Embryonic facial prominence (tissue), 1 donor: ENCODE data around the gene RGS16.
"Not testable (repeated sequence)": the region's sequence is repeated elsewhere in the genome, so short reads cannot be mapped to it uniquely, and the experiment has no call there.

Experiments
- DNase-seq: peaks from one replicate; pipeline ENCODE4 v3.0.0-alpha.2; 2016; ENCODE audit errors: extremely low spot score

RGS16 gene

DNA sequence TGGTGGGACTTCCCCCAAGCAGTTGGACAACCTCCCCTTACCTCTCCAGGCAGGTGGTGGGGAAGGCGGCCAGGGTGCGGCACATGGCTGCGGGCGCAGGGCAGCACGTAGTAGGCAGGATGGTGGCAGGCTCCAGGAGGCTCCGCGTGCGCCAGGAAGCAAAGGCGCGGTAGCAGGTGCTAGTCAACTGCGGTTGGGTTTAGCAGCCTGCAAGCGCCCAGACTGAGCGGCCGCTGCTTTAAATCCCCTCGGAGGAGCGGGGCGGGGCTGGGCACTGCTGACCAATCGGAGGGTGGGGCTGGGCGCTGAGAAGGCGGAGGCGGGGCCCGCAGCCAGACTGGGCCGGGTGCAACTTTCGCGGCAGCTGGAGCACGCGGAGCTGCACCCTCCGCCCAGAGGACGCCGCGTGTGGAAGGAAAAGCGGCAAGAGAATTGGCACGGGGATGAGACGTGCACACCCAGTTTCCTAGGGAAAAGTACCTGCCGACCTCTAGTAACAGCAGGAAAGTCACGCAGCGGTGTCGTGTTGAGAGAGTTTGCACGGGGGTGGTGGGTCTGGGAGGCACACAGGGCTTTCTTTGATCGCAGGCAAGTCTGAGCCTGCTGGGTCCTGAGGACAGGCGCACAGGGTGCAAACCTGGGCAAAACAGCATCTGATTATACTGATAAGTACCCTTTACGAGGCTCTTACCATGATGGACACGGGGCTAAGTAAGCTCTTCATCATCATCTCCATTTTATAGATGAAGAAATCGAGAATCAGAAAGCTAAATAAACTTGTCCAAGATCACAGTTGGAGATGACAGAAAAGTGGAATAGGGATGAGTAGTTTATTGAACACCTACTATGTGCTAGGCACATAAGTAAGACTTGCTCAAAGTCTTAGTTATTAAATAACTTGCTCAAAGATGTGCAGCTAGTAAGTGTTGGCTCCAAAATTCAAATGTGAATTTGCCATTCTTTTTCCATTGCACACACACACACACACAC lies at the start of gene RGS16:
TSS of gene RGS16 (minus strand) at position 215 of the 990 bp plus-strand sequence. CDS start at position 85, 130 bp downstream.
- peak; percentile 50 for DNase-seq

DNA sequence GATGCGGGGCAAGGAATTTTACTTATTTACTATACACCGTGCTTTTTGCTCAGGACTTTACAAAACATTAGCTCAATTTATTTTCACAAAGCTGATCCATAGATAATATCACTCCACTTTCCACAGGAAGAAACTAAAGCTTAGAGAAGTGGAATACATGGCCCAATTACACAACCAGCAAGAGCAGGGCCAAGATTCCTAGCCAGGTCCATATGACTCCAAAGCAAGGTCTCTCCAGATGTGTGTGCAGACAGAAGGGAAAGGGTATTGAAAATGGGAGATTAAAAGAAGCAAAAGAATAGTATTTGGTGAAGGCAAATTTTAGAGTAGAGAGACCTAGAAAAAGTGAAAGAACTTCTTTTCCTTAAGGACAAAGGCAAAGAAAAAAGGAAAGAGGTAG lies 49.8 kb upstream of the RGS16 start:
- DNase-seq: no peak

DNA sequence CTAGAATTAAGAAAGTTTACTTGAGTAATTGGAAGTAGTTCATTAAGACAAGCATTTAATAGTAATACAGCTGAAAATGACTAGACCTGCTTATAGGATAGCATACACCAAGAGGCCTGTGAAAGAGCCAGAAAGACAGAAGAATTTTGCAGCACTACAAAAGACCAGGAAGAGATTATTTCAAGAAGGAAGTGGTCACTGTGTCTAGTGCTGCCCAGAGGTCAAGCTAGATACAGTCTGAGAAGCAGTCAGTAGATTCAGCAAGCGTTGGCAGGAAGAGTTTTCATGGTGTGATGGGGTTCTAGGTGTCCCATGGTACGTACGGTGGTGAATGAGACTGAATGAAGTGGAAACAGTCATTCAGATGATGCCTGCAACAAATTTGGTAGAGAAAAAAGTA lies 48.7 kb upstream of the RGS16 start:
- DNase-seq: no peak

- no peak for DNase-seq
Measured at GRCh38 chr1:182651339-182651724, 47.1 kb upstream of the RGS16 start.

GRCh38 chr1:182650678-182651338 lies 46.6 kb upstream of the RGS16 start:
- no peak for DNase-seq

GRCh38 chr1:182649041-182649440 lies 44.9 kb upstream of the RGS16 start:
- DNase-seq: no peak

DNA sequence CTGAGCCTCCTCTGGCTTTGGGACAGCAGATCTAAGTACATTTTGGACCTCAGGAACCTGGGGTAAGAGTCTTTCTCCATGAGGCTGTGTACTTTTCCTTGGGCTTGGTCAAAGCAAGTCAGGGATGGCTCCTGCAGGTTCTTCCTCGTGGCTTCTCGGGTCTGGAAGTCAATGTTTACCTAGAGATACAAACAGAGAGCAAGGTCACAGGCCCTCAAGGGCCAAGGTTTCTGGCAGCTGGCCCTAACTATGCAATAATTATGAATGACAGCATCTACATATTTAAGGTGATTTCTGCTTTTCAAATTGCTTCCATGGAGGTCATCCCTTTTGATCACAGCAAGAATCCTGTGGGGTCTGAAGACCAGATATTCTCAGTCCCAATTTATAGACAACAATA lies 42.5 kb upstream of the RGS16 start:
- DNase-seq: no peak

DNA sequence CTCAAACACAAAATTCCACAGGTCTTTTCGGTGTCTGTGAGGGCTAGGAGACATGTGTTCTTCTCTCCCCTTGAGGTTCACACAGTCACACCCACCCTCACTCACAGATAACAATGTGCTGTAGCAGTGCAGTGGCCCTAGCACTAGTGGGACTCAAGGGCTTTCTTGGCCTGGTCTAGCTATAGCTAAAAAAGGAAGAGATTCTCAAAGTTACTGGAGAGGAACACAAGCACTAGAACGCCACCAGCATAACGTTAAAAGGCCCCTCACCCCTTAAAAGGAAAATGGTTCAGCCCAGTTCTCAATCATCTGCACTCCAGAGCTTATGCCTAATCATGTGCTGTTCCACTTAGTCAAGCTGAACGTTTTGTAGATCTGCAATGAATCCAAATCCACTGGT lies 40.7 kb upstream of the RGS16 start:
- no peak for DNase-seq

DNA sequence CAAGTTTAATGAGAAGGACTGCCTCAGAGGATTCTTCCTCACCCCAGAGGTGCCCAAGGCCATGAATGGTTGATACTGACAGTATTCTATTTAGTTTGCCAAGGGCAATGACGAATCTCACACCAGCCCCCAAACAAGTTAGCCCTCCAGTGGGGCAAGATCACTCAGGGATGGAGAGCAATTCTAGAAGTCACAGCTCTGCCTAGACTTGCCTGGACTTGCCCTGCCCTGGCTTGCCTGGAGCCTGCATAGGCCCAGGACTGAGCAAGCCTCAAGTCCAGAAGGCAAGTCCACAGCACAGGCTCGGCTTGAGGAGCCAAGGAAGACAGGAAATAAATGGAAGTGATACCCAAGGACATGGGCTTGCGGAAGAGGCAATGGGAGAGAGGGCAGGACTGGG lies 39.5 kb upstream of the RGS16 start:
- DNase-seq: no peak

- DNase-seq: no peak
Measured at GRCh38 chr1:182642461-182642860, 38.3 kb upstream of the RGS16 start.

DNA sequence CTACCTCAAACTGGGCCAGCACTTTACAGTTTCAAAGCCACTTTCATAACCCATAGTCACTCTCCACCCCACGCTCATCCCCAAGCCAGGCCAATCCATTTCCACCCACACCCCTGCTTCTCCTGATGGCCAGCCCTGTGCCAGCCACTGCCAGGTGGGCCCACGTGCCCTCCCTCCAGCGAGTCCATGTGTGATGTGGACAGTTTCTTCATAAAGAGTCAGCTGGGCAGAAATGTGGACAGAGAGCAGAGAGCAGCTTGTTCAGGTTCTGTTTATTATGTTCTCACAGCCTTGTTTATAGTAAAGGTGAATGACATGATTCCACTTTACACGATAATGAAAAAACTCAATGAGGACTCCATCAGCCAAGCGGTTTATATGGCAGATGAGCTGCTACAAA lies 37.4 kb upstream of the RGS16 start:
- no peak for DNase-seq

GRCh38 chr1:182639330-182639729 lies 35.1 kb upstream of the RGS16 start:
- DNase-seq: no peak

DNA sequence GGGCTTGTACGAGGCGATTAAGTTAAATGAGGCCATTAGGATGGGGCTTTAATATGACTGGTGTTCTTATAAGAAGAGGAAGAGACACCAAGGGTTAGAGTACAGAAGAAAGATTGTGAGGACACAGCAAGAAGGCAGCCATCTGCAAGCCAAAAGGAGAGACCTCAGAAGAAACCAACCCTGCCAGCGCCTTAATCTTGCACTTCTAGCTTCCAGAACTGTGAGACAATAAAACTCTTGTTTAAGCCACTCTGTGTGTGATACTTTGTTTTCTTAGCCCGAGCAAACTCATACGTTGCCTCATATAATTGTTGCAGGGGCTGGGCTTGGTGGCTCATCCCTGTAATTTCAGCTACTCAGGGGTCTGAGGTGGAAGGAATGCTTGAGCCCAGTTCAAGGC lies 33.6 kb upstream of the RGS16 start:
- no peak for DNase-seq

GRCh38 chr1:182635871-182636270 lies 31.7 kb upstream of the RGS16 start:
- DNase-seq: no peak

DNA sequence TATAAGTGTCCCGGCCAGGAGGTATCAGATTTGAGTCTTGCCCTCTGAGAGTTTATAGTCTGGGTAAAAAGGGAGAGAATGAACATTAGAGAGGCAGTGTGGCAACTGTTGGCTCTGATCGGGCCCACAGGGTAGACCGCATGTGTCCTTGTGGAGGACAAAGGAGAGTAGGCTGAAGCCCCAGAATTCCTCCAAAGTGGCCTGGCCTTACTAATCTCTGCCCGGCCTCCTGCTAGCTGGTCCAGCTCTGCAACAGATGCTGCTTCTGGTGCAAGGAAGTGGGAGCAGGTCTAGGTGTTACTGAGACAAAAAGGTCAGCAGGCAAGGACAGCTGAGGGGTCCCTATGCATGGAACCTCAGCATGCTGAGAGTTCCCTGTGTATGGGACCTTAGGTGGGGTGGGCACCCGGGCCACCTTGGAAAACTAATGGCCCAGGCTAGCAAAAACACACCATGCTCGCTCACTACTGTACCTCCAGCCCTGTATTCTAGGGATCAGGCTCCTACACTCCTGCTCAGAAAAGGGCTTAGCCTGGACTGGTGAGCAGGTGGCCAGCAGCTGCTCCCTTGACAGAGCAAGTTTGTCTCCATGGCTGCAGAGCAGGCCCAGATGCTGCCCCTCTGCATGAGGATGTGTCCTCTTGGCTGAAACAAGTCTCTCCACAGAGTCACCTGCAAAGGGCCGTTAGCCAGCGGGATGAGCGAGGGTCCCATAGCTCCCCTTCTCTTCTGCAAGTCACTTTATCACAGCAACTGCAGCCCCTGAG lies 30.3 kb upstream of the RGS16 start:
- DNase-seq: no peak

- DNase-seq: no peak
Measured at GRCh38 chr1:182633657-182634281, 29.6 kb upstream of the RGS16 start.

GRCh38 chr1:182633031-182633430 lies 28.8 kb upstream of the RGS16 start:
- DNase-seq: no peak

DNA sequence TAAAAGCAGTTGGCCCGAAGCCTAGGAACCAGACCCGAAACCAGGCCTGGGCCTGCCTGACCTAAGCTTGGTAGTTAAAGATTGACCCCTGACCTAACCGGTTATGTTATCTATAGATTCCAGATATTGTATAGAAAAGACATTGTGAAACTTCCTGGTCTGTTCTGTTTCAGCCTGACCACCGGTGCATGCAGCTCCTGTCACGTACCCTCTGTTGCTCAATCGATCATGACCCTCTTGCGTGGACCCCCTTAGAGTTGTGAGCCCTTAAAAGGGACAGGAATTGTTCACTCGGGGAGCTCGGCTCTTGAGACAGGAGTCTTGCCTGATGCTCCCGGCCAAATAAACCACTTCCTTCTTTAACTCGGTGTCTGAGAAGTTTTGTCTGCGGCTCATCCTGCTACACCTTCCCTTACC lies 28.3 kb upstream of the RGS16 start:
- DNase-seq: not testable (repeated sequence)

- no peak for DNase-seq
Measured at GRCh38 chr1:182631954-182632353, 27.8 kb upstream of the RGS16 start.

DNA sequence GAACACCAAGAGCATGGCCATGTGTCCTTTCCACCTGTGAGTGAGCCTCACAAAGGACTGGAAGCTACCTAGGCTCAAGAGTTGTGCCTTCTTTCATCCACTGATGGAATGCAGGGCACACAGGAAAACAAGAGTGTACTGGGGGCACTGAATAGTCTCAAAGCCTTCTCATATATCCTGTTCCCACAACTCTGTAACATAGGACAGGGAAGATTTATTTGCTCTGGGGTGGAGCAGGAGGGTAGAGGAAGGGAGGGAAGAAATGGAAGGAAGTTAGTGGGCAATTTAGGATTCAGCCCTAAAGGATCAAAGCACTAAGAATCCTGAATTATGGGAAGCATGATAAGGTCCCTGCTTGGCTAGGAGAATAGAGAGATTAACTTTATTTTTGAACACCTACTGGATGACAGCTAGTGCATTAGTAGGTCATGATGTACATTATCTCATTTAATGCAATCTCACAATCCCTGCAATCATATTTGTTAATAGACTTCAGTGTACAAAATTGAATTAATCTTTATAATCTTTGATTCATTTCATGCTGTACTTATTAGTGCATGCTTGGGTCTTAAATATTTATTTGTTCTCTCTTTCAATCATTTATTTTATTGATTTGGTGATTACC lies 27.0 kb upstream of the RGS16 start:
- no peak for DNase-seq

DNA sequence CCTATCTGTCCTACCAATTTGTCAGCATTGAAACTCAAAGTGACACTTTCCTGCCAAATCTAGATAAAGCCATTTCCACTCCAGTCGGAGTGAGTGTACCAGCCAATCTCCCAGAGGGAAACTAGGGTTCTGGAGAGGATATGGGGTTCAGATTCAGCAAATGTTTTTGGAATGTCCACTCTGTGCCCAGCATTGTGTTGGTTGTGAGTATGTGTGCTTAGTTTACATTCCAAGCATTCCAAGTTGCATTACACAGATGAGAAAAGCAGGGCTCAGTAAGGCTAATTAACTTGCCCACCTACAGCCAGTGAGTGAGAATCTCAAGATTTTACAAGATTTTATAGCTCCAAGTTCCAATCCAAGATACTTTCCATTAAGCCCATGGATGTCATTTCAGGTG lies 26.4 kb upstream of the RGS16 start:
- DNase-seq: no peak
